ENCODE data around the gene ATP2B1.

DNA sequence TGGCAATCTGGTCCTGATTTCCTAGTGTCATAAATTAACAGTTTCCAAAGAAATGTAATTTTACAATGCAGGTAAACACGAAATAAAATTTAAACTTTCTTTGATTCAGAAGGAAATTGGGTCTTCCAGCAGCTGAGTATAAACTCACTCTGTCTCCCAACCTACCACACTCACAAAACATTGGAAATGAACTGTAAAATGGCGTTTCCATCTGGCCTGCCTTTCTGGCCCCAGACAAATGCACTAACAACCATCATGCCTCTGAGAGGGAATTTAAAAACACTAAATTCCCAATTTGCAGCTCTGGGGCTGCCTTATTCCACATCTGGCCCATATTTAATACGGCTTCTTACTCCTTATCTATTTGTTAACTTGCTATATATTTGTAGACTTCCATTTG, 19.3 kb downstream of the ATP2B1 start:
- TF ChIP-seq, protein P1, sequence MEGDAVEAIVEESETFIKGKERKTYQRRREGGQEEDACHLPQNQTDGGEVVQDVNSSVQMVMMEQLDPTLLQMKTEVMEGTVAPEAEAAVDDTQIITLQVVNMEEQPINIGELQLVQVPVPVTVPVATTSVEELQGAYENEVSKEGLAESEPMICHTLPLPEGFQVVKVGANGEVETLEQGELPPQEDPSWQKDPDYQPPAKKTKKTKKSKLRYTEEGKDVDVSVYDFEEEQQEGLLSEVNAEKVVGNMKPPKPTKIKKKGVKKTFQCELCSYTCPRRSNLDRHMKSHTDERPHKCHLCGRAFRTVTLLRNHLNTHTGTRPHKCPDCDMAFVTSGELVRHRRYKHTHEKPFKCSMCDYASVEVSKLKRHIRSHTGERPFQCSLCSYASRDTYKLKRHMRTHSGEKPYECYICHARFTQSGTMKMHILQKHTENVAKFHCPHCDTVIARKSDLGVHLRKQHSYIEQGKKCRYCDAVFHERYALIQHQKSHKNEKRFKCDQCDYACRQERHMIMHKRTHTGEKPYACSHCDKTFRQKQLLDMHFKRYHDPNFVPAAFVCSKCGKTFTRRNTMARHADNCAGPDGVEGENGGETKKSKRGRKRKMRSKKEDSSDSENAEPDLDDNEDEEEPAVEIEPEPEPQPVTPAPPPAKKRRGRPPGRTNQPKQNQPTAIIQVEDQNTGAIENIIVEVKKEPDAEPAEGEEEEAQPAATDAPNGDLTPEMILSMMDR (IDR thresholded peaks at IDR 0.05; ENCODE audit: low read depth, low read length, poor library complexity, severe bottlenecking), result no peak
- TF ChIP-seq EZH2phosphoT487 (IDR thresholded peaks at IDR 0.05; ENCODE audit: borderline replicate concordance, low read length), result no peak
